Measurements from ENCODE around the gene ZNF423. TPM values are rescaled to one million over a fixed set of nuclear protein-coding genes. Genes with fewer than 3 reads are reported as not detected.

The ZNF423 gene
- total RNA-seq, 1 experiment from 2014 or later: 0.20 TPM

DNA sequence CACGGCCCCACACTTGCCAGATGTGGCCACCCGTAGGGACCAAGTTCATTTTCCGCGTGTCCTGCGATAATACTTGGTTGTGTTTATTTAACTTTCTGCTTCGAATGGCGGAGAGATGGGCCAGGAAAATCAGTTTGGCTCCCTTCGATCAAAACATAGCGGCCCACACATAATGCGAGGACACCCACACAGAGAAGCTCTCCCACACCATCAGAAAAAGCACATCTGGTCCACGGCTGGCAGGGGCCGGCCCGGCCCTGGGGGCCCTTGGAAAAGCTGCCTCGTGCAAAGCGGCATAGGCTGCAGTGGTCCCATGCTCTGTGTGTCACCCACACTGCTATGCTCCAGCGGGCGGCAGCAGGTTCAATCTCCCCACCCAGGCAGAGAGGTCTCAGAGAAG lies 46.9 kb downstream of the ZNF423 start:
- TF ChIP-seq, protein P1, sequence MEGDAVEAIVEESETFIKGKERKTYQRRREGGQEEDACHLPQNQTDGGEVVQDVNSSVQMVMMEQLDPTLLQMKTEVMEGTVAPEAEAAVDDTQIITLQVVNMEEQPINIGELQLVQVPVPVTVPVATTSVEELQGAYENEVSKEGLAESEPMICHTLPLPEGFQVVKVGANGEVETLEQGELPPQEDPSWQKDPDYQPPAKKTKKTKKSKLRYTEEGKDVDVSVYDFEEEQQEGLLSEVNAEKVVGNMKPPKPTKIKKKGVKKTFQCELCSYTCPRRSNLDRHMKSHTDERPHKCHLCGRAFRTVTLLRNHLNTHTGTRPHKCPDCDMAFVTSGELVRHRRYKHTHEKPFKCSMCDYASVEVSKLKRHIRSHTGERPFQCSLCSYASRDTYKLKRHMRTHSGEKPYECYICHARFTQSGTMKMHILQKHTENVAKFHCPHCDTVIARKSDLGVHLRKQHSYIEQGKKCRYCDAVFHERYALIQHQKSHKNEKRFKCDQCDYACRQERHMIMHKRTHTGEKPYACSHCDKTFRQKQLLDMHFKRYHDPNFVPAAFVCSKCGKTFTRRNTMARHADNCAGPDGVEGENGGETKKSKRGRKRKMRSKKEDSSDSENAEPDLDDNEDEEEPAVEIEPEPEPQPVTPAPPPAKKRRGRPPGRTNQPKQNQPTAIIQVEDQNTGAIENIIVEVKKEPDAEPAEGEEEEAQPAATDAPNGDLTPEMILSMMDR (IDR thresholded peaks at IDR 0.05; ENCODE audit: insufficient read depth in 1 of 2, low read depth in 1 of 2, low read length in 1 of 2, severe bottlenecking in 1 of 2, unreplicated experiment in 1 of 2): no peak
- Histone ChIP-seq H3K36me3 (ENCODE audit: control insufficient read depth, insufficient read depth, low read length) (no peaks in the 10 kb centered on the region), H3K4me1 (no peaks in the 10 kb centered on the region), H3K9me3 (no peaks in the 10 kb centered on the region), H3K4me3 (ENCODE audit: low read depth, low read length) (no peak overlapping the region), H3K27me3 (replicated peaks; ENCODE audit: control insufficient read depth, insufficient read depth, low read length) (no peaks in the 10 kb centered on the region; the same call in none of the 2 replicates)
- H3K27ac Mint-ChIP-seq (ENCODE audit: unreplicated experiment): no peak overlapping the region
- ChIA-PET CTCF (no interaction called here), POLR2A (no interaction called here)
- intact Hi-C loops (cut with micrococcal nuclease; ENCODE audit: unreplicated experiment): no loop called here
- no peaks in the 10 kb centered on the region for H3K36me3 Mint-ChIP-seq (ENCODE audit: insufficient read depth, unreplicated experiment)
- no peak for DNase-seq
- no peaks in the 10 kb centered on the region for H3K9me3 Mint-ChIP-seq (ENCODE audit: unreplicated experiment)
- no peak overlapping the region for H3K4me3 Mint-ChIP-seq (ENCODE audit: unreplicated experiment)
- H3K4me1 Mint-ChIP-seq (ENCODE audit: low read depth, unreplicated experiment): no peaks in the 10 kb centered on the region
- no TSS peak for BruUV-seq (replicated peaks)
- H3K27me3 Mint-ChIP-seq (ENCODE audit: insufficient read depth, unreplicated experiment): peaks cover 17% of the 10 kb centered on the region

DNA sequence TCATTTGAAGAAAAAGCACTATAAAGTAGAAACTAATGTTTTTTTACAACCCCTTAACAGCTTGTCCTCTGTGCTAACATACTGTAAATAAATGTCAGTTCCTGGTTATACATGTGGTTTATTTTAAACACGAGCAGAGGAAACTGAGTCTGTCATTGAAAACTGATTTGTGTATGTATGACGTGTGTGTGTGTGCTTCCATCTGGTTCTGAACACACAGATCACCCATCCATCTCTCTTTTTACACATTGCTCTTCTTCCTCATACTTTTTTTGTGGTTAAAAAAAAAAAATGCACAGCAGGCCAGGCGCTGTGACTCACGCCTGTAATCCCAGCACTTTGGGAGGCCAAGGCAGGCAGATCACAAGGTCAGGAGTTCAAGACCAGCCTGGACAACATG lies 49.5 kb downstream of the ZNF423 start:
- no peaks in the 10 kb centered on the region for H3K4me1 ChIP-seq
- H3K4me3 Mint-ChIP-seq (ENCODE audit: unreplicated experiment): no peak overlapping the region
- H3K9me3 Mint-ChIP-seq (ENCODE audit: unreplicated experiment): no peaks in the 10 kb centered on the region
- no TSS peak for BruUV-seq (replicated peaks)
- H3K9me3 ChIP-seq: no peaks in the 10 kb centered on the region
- H3K4me3 ChIP-seq (ENCODE audit: low read depth, low read length): no peak overlapping the region
- TF ChIP-seq, protein P1 (IDR thresholded peaks at IDR 0.05; ENCODE audit: insufficient read depth in 1 of 2, low read depth in 1 of 2, low read length in 1 of 2, severe bottlenecking in 1 of 2, unreplicated experiment in 1 of 2): no peak
- no peak overlapping the region for H3K27ac Mint-ChIP-seq (ENCODE audit: unreplicated experiment)
- no peaks in the 10 kb centered on the region for H3K36me3 Mint-ChIP-seq (ENCODE audit: insufficient read depth, unreplicated experiment)
- intact Hi-C loops (cut with micrococcal nuclease; ENCODE audit: unreplicated experiment): no loop called here
- H3K36me3 ChIP-seq (ENCODE audit: control insufficient read depth, insufficient read depth, low read length): no peaks in the 10 kb centered on the region
- ChIA-PET CTCF (interaction anchor here (0.7 kb wide), 1 partner anchor 85 kb away, joined by 3 read pairs; no protein-coding TSS in a partner anchor), POLR2A (no interaction called here)
- no peaks in the 10 kb centered on the region for H3K4me1 Mint-ChIP-seq (ENCODE audit: low read depth, unreplicated experiment)
- H3K27me3 ChIP-seq (replicated peaks; ENCODE audit: control insufficient read depth, insufficient read depth, low read length): no peaks in the 10 kb centered on the region; the same call in 1 of the 2 replicates
- peaks cover 16% of the 10 kb centered on the region for H3K27me3 Mint-ChIP-seq (ENCODE audit: insufficient read depth, unreplicated experiment)
- DNase-seq: no peak

DNA sequence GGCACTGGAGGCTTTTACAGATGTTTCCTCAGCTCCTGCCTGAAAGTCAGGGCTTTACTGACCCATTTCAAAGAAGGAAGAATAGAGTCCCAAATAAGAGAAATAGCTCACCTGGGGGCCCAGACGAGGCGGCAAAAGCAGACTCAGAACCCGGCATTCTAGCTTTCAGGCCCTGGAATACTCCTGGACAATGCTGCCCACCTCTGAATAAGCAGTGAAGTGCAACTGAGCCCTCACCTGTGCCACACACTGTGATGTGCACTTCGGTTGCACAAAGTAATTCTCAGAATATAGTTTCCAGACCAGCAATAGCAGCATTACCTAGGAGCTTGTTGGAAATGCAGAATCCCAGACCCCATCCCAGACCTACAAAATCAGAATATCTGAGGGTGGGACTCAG lies 54.6 kb downstream of the ZNF423 start:
- Mint-ChIP-seq H3K9me3 (ENCODE audit: unreplicated experiment) (no peaks in the 10 kb centered on the region), H3K36me3 (ENCODE audit: insufficient read depth, unreplicated experiment) (no peaks in the 10 kb centered on the region), H3K4me1 (ENCODE audit: low read depth, unreplicated experiment) (no peaks in the 10 kb centered on the region), H3K4me3 (ENCODE audit: unreplicated experiment) (no peak overlapping the region), H3K27me3 (ENCODE audit: insufficient read depth, unreplicated experiment) (peaks cover 11% of the 10 kb centered on the region), H3K27ac (ENCODE audit: unreplicated experiment) (no peak overlapping the region)
- intact Hi-C loops (cut with micrococcal nuclease; ENCODE audit: unreplicated experiment): no loop called here
- no TSS peak for BruUV-seq (replicated peaks)
- ChIA-PET CTCF (interaction anchor here (1.0 kb wide), 1 partner anchor 245 kb away, joined by 4 read pairs; no protein-coding TSS in a partner anchor), POLR2A (no interaction called here)
- no peaks in the 10 kb centered on the region; the same call in 1 of the 2 replicates for H3K27me3 ChIP-seq (replicated peaks; ENCODE audit: control insufficient read depth, insufficient read depth, low read length)
- TF ChIP-seq, protein P1 (IDR thresholded peaks at IDR 0.05; ENCODE audit: insufficient read depth in 1 of 2, low read depth in 1 of 2, low read length in 1 of 2, severe bottlenecking in 1 of 2, unreplicated experiment in 1 of 2): no peak
- no peak for DNase-seq
- no peak overlapping the region for H3K4me3 ChIP-seq (ENCODE audit: low read depth, low read length)
- H3K9me3 ChIP-seq: no peaks in the 10 kb centered on the region
- no peaks in the 10 kb centered on the region for H3K36me3 ChIP-seq (ENCODE audit: control insufficient read depth, insufficient read depth, low read length)
- H3K4me1 ChIP-seq: no peaks in the 10 kb centered on the region
